Activated CD4-positive, alpha-beta T cell treated with anti-CD3 and anti-CD28 coated beads, Interleukin-2, amount 10 ng/mL, durations not matched to agents 24 days and 14 days (primary cell): ENCODE measurements around the gene FNDC3B. TPM values are rescaled to one million over a fixed set of nuclear protein-coding genes. Genes with fewer than 3 reads are reported as not detected.
"Not testable (repeated sequence)": the region's sequence is repeated elsewhere in the genome, so short reads cannot be mapped to it uniquely, and the experiment has no call there.

ENCODE experiments used
- DNase-seq: peaks from one replicate; pipeline ENCODE4 v3.0.0; 2022
- H3K27ac Mint-ChIP-seq: one replicate; pipeline ENCODE4 v1.8.0; 2022; ENCODE audit warnings: mild to moderate bottlenecking, mixed read lengths
- H3K27me3 Mint-ChIP-seq: one replicate; pipeline ENCODE4 v1.8.0; 2022; ENCODE audit warnings: mixed read lengths
- H3K36me3 Mint-ChIP-seq: one replicate; pipeline ENCODE4 v1.8.0; 2022; ENCODE audit warnings: low read depth, mild to moderate bottlenecking, mixed read lengths
- H3K4me1 Mint-ChIP-seq: one replicate; pipeline ENCODE4 v1.8.0; 2021; ENCODE audit warnings: mixed read lengths
- H3K4me3 Mint-ChIP-seq: one replicate; pipeline ENCODE4 v1.8.0; 2022; ENCODE audit warnings: mild to moderate bottlenecking, moderate library complexity, mixed read lengths
- H3K9me3 Mint-ChIP-seq: one replicate; pipeline ENCODE4 v1.8.0; 2021; ENCODE audit warnings: mixed read lengths
- intact Hi-C: fragments of 100-400 bp; cut with micrococcal nuclease; formaldehyde crosslinking; loops from one replicate; pipeline ENCODE4 v1.15.1; 2023
- total RNA-seq: library from RNA; stranded (reverse); gene quantifications from 2 replicates; pipeline ENCODE4 v1.2.3, GENCODE V29; 2022

Gene FNDC3B
- 19.6 and 19.9 TPM in 2 replicates for total RNA-seq

- Mint-ChIP-seq H3K4me3 (peak within 1 kb of the TSS; percentile 87), H3K27me3 (peaks cover 3% of the 10 kb centered on the region), H3K9me3 (no peaks in the 10 kb centered on the region), H3K27ac (peak within 1 kb of the TSS; percentile 95), H3K4me1 (peaks cover 17% of the 10 kb centered on the region), H3K36me3 (peaks cover 1% of the 10 kb centered on the region)
- intact Hi-C loops, result loop anchor here (1.0 to 5.0 kb wide), 3 partner anchors 68 to 193 kb away; no protein-coding TSS in a partner anchor
- peak; percentile 98 for DNase-seq
These were observed at the start of gene FNDC3B for GRCh38 chr3:172039436-172040077. TSS of gene FNDC3B (plus strand) at chr3:172039578. CDS start at chr3:172112480, 72,902 bp downstream.

- H3K27ac Mint-ChIP-seq, H3K27me3 Mint-ChIP-seq, H3K9me3 Mint-ChIP-seq, H3K36me3 Mint-ChIP-seq, intact Hi-C loops, H3K4me1 Mint-ChIP-seq, H3K4me3 Mint-ChIP-seq, DNase-seq: not testable (repeated sequence)
These were observed 49.1 kb upstream of the FNDC3B start for GRCh38 chr3:171990239-171990638.

- Mint-ChIP-seq H3K9me3 (peaks cover 5% of the 10 kb centered on the region), H3K4me1 (peaks cover 2% of the 10 kb centered on the region), H3K27me3 (peaks cover 2% of the 10 kb centered on the region)
These were observed 48.2 kb upstream of the FNDC3B start for GRCh38 chr3:171991166-171991565.

GRCh38 chr3:171994646-171995428 lies 44.5 kb upstream of the FNDC3B start:
- no peak for DNase-seq
- Mint-ChIP-seq H3K36me3 (no peaks in the 10 kb centered on the region), H3K4me1 (peaks cover 4% of the 10 kb centered on the region), H3K4me3 (no peak overlapping the region), H3K27ac (no peak overlapping the region), H3K9me3 (peaks cover 5% of the 10 kb centered on the region), H3K27me3 (peaks cover 2% of the 10 kb centered on the region)
- intact Hi-C loops, result no loop called here

More at GRCh38 chr3:171991166-171991565, 48.2 kb upstream of the FNDC3B start:
- intact Hi-C loops, result no loop called here
- no peak for DNase-seq
- H3K27ac Mint-ChIP-seq, result no peak overlapping the region
- H3K36me3 Mint-ChIP-seq, result no peaks in the 10 kb centered on the region
- no peak overlapping the region for H3K4me3 Mint-ChIP-seq

- Mint-ChIP-seq H3K4me1 (peaks cover 4% of the 10 kb centered on the region), H3K4me3 (no peak overlapping the region), H3K27me3 (peaks cover 2% of the 10 kb centered on the region)
These were observed 43.9 kb upstream of the FNDC3B start for GRCh38 chr3:171995486-171995885.

GRCh38 chr3:171996178-171996817 lies 43.1 kb upstream of the FNDC3B start:
- peaks cover 5% of the 10 kb centered on the region for H3K9me3 Mint-ChIP-seq
- H3K27me3 Mint-ChIP-seq, result peaks cover 2% of the 10 kb centered on the region
- intact Hi-C loops, result no loop called here
- no peak overlapping the region for H3K27ac Mint-ChIP-seq
- peaks cover 4% of the 10 kb centered on the region for H3K4me1 Mint-ChIP-seq
- DNase-seq, result no peak
- H3K4me3 Mint-ChIP-seq, result no peak overlapping the region
- H3K36me3 Mint-ChIP-seq, result no peaks in the 10 kb centered on the region

More at GRCh38 chr3:171995486-171995885, 43.9 kb upstream of the FNDC3B start:
- intact Hi-C loops, result no loop called here
- Mint-ChIP-seq H3K36me3 (no peaks in the 10 kb centered on the region), H3K27ac (no peak overlapping the region), H3K9me3 (peaks cover 5% of the 10 kb centered on the region)
- DNase-seq, result no peak

GRCh38 chr3:171998731-171999130 lies 40.6 kb upstream of the FNDC3B start:
- H3K36me3 Mint-ChIP-seq, intact Hi-C loops, H3K9me3 Mint-ChIP-seq, H3K27me3 Mint-ChIP-seq, H3K4me1 Mint-ChIP-seq, H3K27ac Mint-ChIP-seq, H3K4me3 Mint-ChIP-seq: not testable (repeated sequence)
- peak; percentile 21 for DNase-seq

- H3K4me1 Mint-ChIP-seq, H3K27ac Mint-ChIP-seq, H3K4me3 Mint-ChIP-seq, H3K27me3 Mint-ChIP-seq, H3K9me3 Mint-ChIP-seq, DNase-seq, H3K36me3 Mint-ChIP-seq, intact Hi-C loops: not testable (repeated sequence)
These were observed 37.8 kb upstream of the FNDC3B start for GRCh38 chr3:172001616-172002015.

- Mint-ChIP-seq H3K4me1 (no peaks in the 10 kb centered on the region), H3K27ac (no peak overlapping the region), H3K9me3 (peaks cover 4% of the 10 kb centered on the region), H3K4me3 (no peak overlapping the region), H3K36me3 (no peaks in the 10 kb centered on the region), H3K27me3 (peaks cover 2% of the 10 kb centered on the region)
- intact Hi-C loops, result no loop called here
- DNase-seq, result no peak
These were observed 36.8 kb upstream of the FNDC3B start for GRCh38 chr3:172002512-172003078.

GRCh38 chr3:172003146-172003545 lies 36.2 kb upstream of the FNDC3B start:
- Mint-ChIP-seq H3K4me3 (no peak overlapping the region), H3K4me1 (no peaks in the 10 kb centered on the region), H3K36me3 (no peaks in the 10 kb centered on the region), H3K27me3 (peaks cover 3% of the 10 kb centered on the region), H3K9me3 (peaks cover 4% of the 10 kb centered on the region), H3K27ac (no peak overlapping the region)
- DNase-seq, result no peak
- intact Hi-C loops, result no loop called here

GRCh38 chr3:172007065-172007370 lies 32.4 kb upstream of the FNDC3B start:
- no peaks in the 10 kb centered on the region for H3K36me3 Mint-ChIP-seq
- DNase-seq, result peak; percentile 30
- H3K4me3 Mint-ChIP-seq, result no peak overlapping the region
- intact Hi-C loops, result no loop called here
- H3K27me3 Mint-ChIP-seq, result peaks cover 3% of the 10 kb centered on the region
- no peaks in the 10 kb centered on the region for H3K4me1 Mint-ChIP-seq
- no peaks in the 10 kb centered on the region for H3K9me3 Mint-ChIP-seq
- no peak overlapping the region for H3K27ac Mint-ChIP-seq

- intact Hi-C loops, result no loop called here
These were observed 29.6 kb upstream of the FNDC3B start for GRCh38 chr3:172009803-172010202.

GRCh38 chr3:172012775-172013174 lies 26.6 kb upstream of the FNDC3B start:
- DNase-seq, result peak; percentile 15
- intact Hi-C loops, result no loop called here
- Mint-ChIP-seq H3K4me3 (no peak overlapping the region), H3K36me3 (no peaks in the 10 kb centered on the region), H3K27me3 (peaks cover 9% of the 10 kb centered on the region), H3K27ac (no peak overlapping the region), H3K9me3 (no peaks in the 10 kb centered on the region), H3K4me1 (no peaks in the 10 kb centered on the region)

More at GRCh38 chr3:172009803-172010202, 29.6 kb upstream of the FNDC3B start:
- no peaks in the 10 kb centered on the region for H3K4me1 Mint-ChIP-seq
- H3K27me3 Mint-ChIP-seq, result peaks cover 2% of the 10 kb centered on the region
- H3K4me3 Mint-ChIP-seq, result no peak overlapping the region
- H3K27ac Mint-ChIP-seq, result no peak overlapping the region
- H3K9me3 Mint-ChIP-seq, result no peaks in the 10 kb centered on the region
- peak; percentile 49 for DNase-seq
- no peaks in the 10 kb centered on the region for H3K36me3 Mint-ChIP-seq

- no peak for DNase-seq
- H3K4me3 Mint-ChIP-seq, result no peak overlapping the region
- no peaks in the 10 kb centered on the region for H3K36me3 Mint-ChIP-seq
- no peaks in the 10 kb centered on the region for H3K9me3 Mint-ChIP-seq
- intact Hi-C loops, result no loop called here
- peaks cover 14% of the 10 kb centered on the region for H3K27me3 Mint-ChIP-seq
- no peak overlapping the region for H3K27ac Mint-ChIP-seq
- H3K4me1 Mint-ChIP-seq, result no peaks in the 10 kb centered on the region
These were observed 25.2 kb upstream of the FNDC3B start for GRCh38 chr3:172014145-172014544.
